ENCODE results near the gene RD3L.

The RD3L gene

GRCh38 chr14:103897075-103897947 lies 45.0 kb downstream of the RD3L start:
- in situ Hi-C loops (cut with MboI; ENCODE audit: low sequenced_read_pairs) = no loop called here

DNA sequence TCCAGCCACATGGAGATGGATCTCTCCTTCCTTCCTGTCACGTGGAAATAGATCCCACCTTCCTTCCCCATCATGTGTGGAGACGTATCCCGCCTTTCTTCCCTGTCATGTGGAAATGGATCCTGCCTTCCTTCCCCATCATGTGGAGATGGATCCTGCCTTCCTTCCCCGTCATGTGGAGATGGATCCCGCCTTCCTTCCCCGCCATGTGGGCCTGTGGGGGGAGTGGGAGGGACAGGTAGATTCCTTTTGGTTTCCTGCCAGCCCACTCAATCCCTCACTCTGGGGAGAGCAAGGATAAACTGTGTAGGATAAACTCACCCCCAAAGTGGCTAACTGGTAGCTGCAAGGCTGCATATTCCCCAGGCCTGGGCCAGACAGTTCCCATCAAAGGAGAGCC lies 45.8 kb downstream of the RD3L start:
- in situ Hi-C loops (cut with MboI; ENCODE audit: low sequenced_read_pairs) = no loop called here

DNA sequence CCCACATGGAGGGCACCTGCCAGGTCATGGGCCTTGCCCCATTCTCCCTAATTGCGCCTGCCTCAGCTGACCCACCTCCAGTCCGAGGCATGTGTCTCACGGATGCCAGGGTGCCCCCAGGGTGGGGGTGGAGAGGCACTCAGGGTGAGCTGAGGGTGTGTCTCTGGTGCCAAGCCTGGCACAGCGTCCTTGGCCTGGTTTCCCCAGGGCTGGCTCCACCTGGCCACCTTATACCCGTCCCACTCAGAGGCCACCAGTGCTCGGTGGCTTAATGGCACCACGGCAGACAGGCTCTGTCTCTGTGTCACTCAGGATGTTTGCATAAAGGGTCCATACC lies 47.6 kb downstream of the RD3L start:
- in situ Hi-C loops (cut with MboI; ENCODE audit: low sequenced_read_pairs) = no loop called here

GRCh38 chr14:103894034-103894722 lies 48.2 kb downstream of the RD3L start:
- in situ Hi-C loops (cut with MboI; ENCODE audit: low sequenced_read_pairs) = no loop called here

DNA sequence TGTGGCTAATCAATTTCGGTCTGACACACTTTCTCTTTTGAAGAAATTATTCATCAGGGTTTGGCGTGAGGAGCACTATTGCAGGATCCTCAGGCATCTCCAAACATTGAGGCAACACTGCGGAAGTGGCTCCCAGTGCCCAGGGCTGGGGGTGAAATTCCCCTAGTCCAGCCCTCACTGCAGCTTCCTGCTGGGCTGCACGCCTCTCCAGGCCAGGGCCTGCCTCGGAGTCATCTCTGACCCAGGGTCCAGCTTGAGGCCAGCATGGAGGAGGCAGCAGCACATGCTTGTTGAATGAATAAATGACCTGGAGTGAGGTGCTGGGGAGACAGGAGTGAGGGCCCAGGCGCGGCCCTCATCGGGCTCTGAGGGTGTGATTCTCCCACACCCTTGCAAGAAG lies 50.1 kb downstream of the RD3L start:
- in situ Hi-C loops (cut with MboI; ENCODE audit: low sequenced_read_pairs) = no loop called here

DNA sequence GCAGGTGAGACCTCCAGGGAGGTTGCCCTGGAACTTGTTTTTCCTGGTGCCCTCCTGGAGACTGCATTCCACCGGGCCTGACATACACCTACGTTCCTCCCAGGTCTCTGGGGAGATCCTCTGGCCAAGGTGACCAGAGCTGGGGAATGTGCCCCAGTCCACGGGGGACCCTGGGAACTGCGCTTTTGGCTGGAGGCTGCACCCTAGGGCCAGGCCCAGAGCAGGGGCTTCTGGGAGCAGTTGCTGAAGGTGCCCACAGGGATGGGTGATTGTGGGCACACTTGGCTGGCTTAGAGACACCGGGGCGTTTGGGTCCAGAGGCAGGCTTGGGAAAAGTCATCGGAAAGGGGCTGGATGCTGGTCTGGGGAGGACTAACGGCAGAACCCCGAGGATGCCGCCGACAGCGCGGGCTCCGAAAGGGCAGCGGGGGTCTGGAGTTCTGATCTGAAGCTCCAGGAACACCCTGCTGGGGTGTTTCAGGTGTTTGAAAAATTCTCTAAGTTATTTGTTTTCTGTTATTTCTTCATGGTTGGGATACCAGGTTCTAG lies 50.6 kb downstream of the RD3L start:
- in situ Hi-C loops (cut with MboI; ENCODE audit: low sequenced_read_pairs) = no loop called here

DNA sequence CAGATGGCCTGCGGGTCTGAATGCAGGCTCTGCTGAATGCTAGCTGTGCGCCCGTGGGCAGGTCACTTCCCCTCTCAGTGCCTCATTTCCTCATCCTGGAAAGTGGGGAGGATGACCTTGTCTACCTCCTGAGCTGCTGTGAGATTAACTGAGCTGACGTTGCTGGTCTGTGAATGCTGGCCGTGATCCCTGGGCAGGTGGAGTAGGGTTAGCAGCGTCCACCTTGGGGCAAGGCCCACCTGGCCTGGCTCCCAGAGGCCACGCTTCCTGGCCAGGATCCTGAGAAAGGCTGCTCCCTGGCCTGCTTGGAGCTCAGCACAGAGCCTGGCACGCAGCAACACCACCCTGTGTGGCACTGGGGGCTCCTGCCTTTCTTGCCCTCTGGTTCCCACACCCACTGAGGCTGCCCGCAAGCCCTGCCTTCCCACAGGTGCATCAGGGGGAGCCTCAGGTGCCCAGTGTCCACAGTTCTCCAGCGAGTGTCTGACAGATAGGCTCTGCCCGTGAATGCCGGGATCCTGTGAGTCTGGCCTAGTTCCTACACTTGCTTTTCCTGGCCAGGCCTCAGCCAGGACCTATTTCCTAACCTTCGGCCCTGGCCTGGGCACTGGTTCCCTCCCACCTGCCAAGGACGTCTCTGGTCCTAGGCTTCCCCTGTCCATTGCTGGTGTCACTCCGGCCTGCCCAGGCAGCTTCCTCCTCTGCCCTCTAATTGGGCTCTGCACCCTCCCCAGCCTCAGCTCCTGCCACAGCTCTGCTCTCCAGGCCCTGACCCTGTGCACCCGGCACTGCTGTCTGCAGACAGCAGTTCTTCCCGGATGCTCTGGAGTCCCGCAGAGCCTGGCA lies 51.3 kb downstream of the RD3L start:
- in situ Hi-C loops (cut with MboI; ENCODE audit: low sequenced_read_pairs) = no loop called here

Data from hTERT RPE-1 (cell line).